HepG2 (cell line): ENCODE measurements around the gene TMEM8B. TPM values are rescaled to one million over a fixed set of nuclear protein-coding genes. Genes with fewer than 3 reads are reported as not detected.

Experiments used
- ETV5 ChIP-seq: IDR thresholded peaks from 2 replicates; pipeline ENCODE4 v1.6.1; 2018; ENCODE audit warnings: missing biosample characterization, missing genetic modification reagents, inconsistent platforms, borderline replicate concordance
- IRF9 ChIP-seq: sonication (generic); formaldehyde crosslinking; IDR thresholded peaks from 2 replicates; pipeline ENCODE4 v1.8.0; 2022; ENCODE audit warnings: missing genetic modification reagents, mild to moderate bottlenecking, borderline replicate concordance
- KMT2A ChIP-seq: sonication (generic); formaldehyde crosslinking; IDR thresholded peaks from 2 replicates; pipeline ENCODE4 v1.4.0; 2020; ENCODE audit warnings: missing genetic modification reagents
- SALL2 ChIP-seq: sonication (generic); formaldehyde crosslinking; IDR thresholded peaks from 2 replicates; pipeline ENCODE4 v1.8.1; 2023; ENCODE audit warnings: mild to moderate bottlenecking, missing genetic modification reagents, inconsistent platforms
- ZBTB37 ChIP-seq: sonication (generic); formaldehyde crosslinking; IDR thresholded peaks from 2 replicates; pipeline ENCODE4 v1.4.0; 2020; ENCODE audit warnings: mild to moderate bottlenecking, missing genetic modification reagents
- ZFP91 ChIP-seq: sonication (generic); formaldehyde crosslinking; IDR thresholded peaks from 2 replicates; pipeline ENCODE4 v1.9.0; 2022; ENCODE audit warnings: missing genetic modification reagents, mild to moderate bottlenecking, borderline replicate concordance
- ZMYM4 ChIP-seq: sonication (generic); formaldehyde crosslinking; IDR thresholded peaks from 2 replicates; pipeline ENCODE4 v1.8.1; 2023; ENCODE audit warnings: mild to moderate bottlenecking, missing genetic modification reagents
- ZNF543 ChIP-seq: sonication (generic); formaldehyde crosslinking; IDR thresholded peaks from 2 replicates; pipeline ENCODE4 v1.4.0; 2020; ENCODE audit warnings: mild to moderate bottlenecking, missing genetic modification reagents
- polyA plus RNA-seq, 8 experiments: library from polyadenylated mRNA; depleted of rRNA in 3 of 8; stranded (reverse) in 7 of 8; unstranded in 1 of 8; fragments of >200 nt; fragmentation: Illumina TruSeq in 4 of 8; extraction: Trizol in 4 of 8; gene quantifications; 2 replicates each; pipeline versions ENCODE4 v1.2.1 to v1.2.3, GENCODE V29; 2011 to 2016; ENCODE audit warnings: low read depth in 4 of 8, missing spikeins in 1 of 8, mixed read lengths in 1 of 8; ENCODE audit not compliant: insufficient read depth in 1 of 8
- total RNA-seq, 5 experiments: library from RNA; depleted of rRNA; stranded (reverse); fragments of >200 nt; fragmentation: Illumina TruSeq; extraction: Trizol; gene quantifications; 2 replicates each; pipeline ENCODE4 v1.2.3, GENCODE V29; 2016; ENCODE audit warnings: low read depth in 1 of 5
- TF ChIP-seq, protein P1 (sequence below): sonication (generic); formaldehyde crosslinking; IDR thresholded peaks from 2 replicates; pipeline ENCODE4 v1.5.0; 2020; ENCODE audit warnings: mild to moderate bottlenecking, missing genetic modification reagents
- TF ChIP-seq, protein P2 (sequence below): sonication (generic); formaldehyde crosslinking; IDR thresholded peaks from 2 replicates; pipeline ENCODE4 v1.4.0; 2020; ENCODE audit warnings: missing genetic modification reagents
- TF ChIP-seq, protein P3 (sequence below): sonication (generic); formaldehyde crosslinking; IDR thresholded peaks from 2 replicates; pipeline ENCODE4 v1.5.0; 2020; ENCODE audit warnings: missing genetic modification reagents
- TF ChIP-seq, protein P4 (sequence below): sonication (generic); formaldehyde crosslinking; IDR thresholded peaks from 2 replicates; pipeline ENCODE4 v1.5.1; 2020; ENCODE audit warnings: missing genetic modification reagents, mild to moderate bottlenecking, borderline replicate concordance
- TF ChIP-seq, protein P5 (sequence below): IDR thresholded peaks from 2 replicates; pipeline ENCODE4 v1.6.1; 2016; ENCODE audit warnings: low read depth, borderline replicate concordance

Gene TMEM8B
- total and polyA plus RNA-seq, 2 of the 13 experiments (the other 11 are each of a cell fraction or from before 2014, with no cell fraction given), result 2.1 to 2.7 TPM

DNA sequence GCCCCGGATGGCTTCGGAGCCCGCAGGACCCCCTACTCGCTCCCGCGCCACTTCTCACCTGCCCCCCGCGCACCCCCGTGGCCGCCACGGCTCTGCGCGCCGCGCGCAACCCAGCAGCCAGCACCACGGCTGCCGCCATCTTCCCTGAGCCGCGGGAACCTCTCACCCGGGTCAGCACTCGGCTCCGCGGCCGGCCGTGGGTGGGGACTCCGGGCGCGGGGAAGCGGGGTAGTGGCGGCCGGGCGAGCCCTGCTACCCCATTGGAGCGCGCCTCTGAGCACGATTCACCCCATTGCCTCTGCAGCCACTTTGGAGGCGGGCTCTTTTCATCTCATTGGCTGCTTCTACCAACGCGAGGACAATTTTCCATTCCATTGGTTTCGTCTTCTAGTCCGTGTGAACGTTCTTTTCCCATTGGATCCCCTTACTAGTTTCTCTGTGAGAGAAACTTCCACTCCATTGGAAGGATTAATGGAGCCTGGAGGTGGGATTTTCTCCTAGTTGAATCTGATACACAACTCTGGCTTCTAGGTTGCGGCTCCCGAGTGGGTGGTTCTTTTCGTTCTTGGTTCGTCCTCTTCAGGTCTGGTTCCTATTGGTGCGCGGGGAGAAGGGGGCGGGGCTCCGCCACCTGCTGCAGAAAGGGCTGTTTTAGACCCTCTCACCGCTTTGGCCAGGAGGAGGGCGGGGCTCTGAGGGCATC is 14.0 kb upstream of the TMEM8B start, which contains the start of gene HINT2 (continued):
- TF ChIP-seq, protein P1, sequence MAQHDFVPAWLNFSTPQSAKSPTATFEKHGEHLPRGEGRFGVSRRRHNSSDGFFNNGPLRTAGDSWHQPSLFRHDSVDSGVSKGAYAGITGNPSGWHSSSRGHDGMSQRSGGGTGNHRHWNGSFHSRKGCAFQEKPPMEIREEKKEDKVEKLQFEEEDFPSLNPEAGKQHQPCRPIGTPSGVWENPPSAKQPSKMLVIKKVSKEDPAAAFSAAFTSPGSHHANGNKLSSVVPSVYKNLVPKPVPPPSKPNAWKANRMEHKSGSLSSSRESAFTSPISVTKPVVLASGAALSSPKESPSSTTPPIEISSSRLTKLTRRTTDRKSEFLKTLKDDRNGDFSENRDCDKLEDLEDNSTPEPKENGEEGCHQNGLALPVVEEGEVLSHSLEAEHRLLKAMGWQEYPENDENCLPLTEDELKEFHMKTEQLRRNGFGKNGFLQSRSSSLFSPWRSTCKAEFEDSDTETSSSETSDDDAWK (CRISPR knock-in tag), result no peak
- TF ChIP-seq, protein P2, sequence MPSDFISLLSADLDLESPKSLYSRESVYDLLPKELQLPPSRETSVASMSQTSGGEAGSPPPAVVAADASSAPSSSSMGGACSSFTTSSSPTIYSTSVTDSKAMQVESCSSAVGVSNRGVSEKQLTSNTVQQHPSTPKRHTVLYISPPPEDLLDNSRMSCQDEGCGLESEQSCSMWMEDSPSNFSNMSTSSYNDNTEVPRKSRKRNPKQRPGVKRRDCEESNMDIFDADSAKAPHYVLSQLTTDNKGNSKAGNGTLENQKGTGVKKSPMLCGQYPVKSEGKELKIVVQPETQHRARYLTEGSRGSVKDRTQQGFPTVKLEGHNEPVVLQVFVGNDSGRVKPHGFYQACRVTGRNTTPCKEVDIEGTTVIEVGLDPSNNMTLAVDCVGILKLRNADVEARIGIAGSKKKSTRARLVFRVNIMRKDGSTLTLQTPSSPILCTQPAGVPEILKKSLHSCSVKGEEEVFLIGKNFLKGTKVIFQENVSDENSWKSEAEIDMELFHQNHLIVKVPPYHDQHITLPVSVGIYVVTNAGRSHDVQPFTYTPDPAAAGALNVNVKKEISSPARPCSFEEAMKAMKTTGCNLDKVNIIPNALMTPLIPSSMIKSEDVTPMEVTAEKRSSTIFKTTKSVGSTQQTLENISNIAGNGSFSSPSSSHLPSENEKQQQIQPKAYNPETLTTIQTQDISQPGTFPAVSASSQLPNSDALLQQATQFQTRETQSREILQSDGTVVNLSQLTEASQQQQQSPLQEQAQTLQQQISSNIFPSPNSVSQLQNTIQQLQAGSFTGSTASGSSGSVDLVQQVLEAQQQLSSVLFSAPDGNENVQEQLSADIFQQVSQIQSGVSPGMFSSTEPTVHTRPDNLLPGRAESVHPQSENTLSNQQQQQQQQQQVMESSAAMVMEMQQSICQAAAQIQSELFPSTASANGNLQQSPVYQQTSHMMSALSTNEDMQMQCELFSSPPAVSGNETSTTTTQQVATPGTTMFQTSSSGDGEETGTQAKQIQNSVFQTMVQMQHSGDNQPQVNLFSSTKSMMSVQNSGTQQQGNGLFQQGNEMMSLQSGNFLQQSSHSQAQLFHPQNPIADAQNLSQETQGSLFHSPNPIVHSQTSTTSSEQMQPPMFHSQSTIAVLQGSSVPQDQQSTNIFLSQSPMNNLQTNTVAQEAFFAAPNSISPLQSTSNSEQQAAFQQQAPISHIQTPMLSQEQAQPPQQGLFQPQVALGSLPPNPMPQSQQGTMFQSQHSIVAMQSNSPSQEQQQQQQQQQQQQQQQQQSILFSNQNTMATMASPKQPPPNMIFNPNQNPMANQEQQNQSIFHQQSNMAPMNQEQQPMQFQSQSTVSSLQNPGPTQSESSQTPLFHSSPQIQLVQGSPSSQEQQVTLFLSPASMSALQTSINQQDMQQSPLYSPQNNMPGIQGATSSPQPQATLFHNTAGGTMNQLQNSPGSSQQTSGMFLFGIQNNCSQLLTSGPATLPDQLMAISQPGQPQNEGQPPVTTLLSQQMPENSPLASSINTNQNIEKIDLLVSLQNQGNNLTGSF, result no peak
- TF ChIP-seq ZMYM4 (CRISPR knock-in tag), result peak; percentile 77; the same call in 1 of the 2 replicates
- TF ChIP-seq, protein P3, sequence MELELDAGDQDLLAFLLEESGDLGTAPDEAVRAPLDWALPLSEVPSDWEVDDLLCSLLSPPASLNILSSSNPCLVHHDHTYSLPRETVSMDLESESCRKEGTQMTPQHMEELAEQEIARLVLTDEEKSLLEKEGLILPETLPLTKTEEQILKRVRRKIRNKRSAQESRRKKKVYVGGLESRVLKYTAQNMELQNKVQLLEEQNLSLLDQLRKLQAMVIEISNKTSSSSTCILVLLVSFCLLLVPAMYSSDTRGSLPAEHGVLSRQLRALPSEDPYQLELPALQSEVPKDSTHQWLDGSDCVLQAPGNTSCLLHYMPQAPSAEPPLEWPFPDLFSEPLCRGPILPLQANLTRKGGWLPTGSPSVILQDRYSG (CRISPR knock-in tag), result no peak; the same call in 1 of the 2 replicates
- TF ChIP-seq ZBTB37 (CRISPR knock-in tag), result no peak
- peak; percentile 68; the same call in 1 of the 2 replicates for TF ChIP-seq ZNF543 (CRISPR knock-in tag)
- peak; percentile 84; the same call in 1 of the 2 replicates for TF ChIP-seq ZFP91 (CRISPR knock-in tag)
- TF ChIP-seq, protein P4, sequence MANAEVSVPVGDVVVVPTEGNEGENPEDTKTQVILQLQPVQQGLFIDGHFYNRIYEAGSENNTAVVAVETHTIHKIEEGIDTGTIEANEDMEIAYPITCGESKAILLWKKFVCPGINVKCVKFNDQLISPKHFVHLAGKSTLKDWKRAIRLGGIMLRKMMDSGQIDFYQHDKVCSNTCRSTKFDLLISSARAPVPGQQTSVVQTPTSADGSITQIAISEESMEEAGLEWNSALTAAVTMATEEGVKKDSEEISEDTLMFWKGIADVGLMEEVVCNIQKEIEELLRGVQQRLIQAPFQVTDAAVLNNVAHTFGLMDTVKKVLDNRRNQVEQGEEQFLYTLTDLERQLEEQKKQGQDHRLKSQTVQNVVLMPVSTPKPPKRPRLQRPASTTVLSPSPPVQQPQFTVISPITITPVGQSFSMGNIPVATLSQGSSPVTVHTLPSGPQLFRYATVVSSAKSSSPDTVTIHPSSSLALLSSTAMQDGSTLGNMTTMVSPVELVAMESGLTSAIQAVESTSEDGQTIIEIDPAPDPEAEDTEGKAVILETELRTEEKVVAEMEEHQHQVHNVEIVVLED (CRISPR knock-in tag), result 0 out of 2 replicates have a peak, but pooled peaks have one; percentile 10
- TF ChIP-seq IRF9 (CRISPR knock-in tag), result peak; percentile 76; the same call in 1 of the 2 replicates
- TF ChIP-seq ETV5 (CRISPR knock-in tag), result no peak
- TF ChIP-seq, protein P5, sequence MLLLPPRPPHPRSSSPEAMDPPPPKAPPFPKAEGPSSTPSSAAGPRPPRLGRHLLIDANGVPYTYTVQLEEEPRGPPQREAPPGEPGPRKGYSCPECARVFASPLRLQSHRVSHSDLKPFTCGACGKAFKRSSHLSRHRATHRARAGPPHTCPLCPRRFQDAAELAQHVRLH, result no peak
- TF ChIP-seq KMT2A, result no peak
- TF ChIP-seq SALL2 (CRISPR knock-in tag), result peak; percentile 61; the same call in 1 of the 2 replicates
